Trophoblast cell (in vitro differentiated cells and primary cell): ENCODE measurements around the gene MS4A1.
"Not testable (repeated sequence)": the region's sequence is repeated elsewhere in the genome, so short reads cannot be mapped to it uniquely, and the experiment has no call there.

Experiments used
- DNase-seq, 2 donors: peaks; one replicate each; pipeline ENCODE4 v3.0.0-alpha.2; 2016
- H2AFZ ChIP-seq: 2 replicates; pipeline ENCODE4 v1.6.1; 2013; ENCODE audit warnings: low read length, moderate library complexity, mild to moderate bottlenecking; ENCODE audit not compliant: insufficient read depth, poor library complexity
- H2AK5ac ChIP-seq: 2 replicates; pipeline ENCODE4 v1.6.1; 2013; ENCODE audit warnings: mild to moderate bottlenecking, low read length
- H2BK120ac ChIP-seq: 2 replicates; pipeline ENCODE4 v1.6.1; 2013; ENCODE audit warnings: low read length, mild to moderate bottlenecking, moderate library complexity; ENCODE audit not compliant: insufficient read depth, poor library complexity
- H2BK12ac ChIP-seq: 2 replicates; pipeline ENCODE4 v1.6.1; 2013; ENCODE audit warnings: mild to moderate bottlenecking, low read length, moderate library complexity
- H2BK5ac ChIP-seq: 2 replicates; pipeline ENCODE4 v1.6.1; 2013; ENCODE audit warnings: low read length, low read depth, moderate library complexity, mild to moderate bottlenecking; ENCODE audit not compliant: poor library complexity
- H3K14ac ChIP-seq: 2 replicates; pipeline ENCODE4 v1.6.1; 2013; ENCODE audit warnings: mild to moderate bottlenecking, low read length
- H3K18ac ChIP-seq: 2 replicates; pipeline ENCODE4 v1.6.1; 2013; ENCODE audit warnings: mild to moderate bottlenecking, low read length
- H3K23ac ChIP-seq: 2 replicates; pipeline ENCODE4 v1.6.1; 2013; ENCODE audit warnings: low read length
- H3K27ac ChIP-seq: 2 replicates; pipeline ENCODE4 v1.5.1; 2013; ENCODE audit warnings: low read depth, mild to moderate bottlenecking, inconsistent platforms, low read length, moderate library complexity
- H3K27me3 ChIP-seq: 2 replicates; pipeline ENCODE4 v1.6.1; 2013; ENCODE audit warnings: inconsistent platforms, mild to moderate bottlenecking, low read length, moderate library complexity; ENCODE audit not compliant: insufficient read depth
- H3K36me3 ChIP-seq, 2 experiments: 1 replicate in 1 of 2; 2 replicates in 1 of 2; pipeline ENCODE4 v1.6.1; 2013; ENCODE audit warnings: low read length in 2 of 2, mild to moderate bottlenecking in 2 of 2, moderate library complexity in 1 of 2; ENCODE audit not compliant: insufficient read depth in 2 of 2, control insufficient read depth in 1 of 2
- H3K4ac ChIP-seq: 2 replicates; pipeline ENCODE4 v1.6.1; 2013; ENCODE audit warnings: low read depth, mild to moderate bottlenecking, low read length, moderate library complexity
- H3K4me1 ChIP-seq, 2 experiments: 1 replicate in 1 of 2; 2 replicates in 1 of 2; pipeline ENCODE4 v1.6.1; 2013; ENCODE audit warnings: low read length in 2 of 2, mild to moderate bottlenecking in 2 of 2, moderate library complexity in 1 of 2; ENCODE audit not compliant: insufficient read depth in 2 of 2, control insufficient read depth in 1 of 2
- H3K4me2 ChIP-seq: 2 replicates; pipeline ENCODE4 v1.6.1; 2013; ENCODE audit warnings: inconsistent platforms, mild to moderate bottlenecking, low read length, moderate library complexity
- H3K4me3 ChIP-seq: 2 replicates; pipeline ENCODE4 v1.5.1; 2013; ENCODE audit warnings: mild to moderate bottlenecking, low read depth, low read length, inconsistent platforms
- H3K79me1 ChIP-seq: one replicate; pipeline ENCODE4 v1.6.1; 2013; ENCODE audit warnings: low read length
- H3K79me2 ChIP-seq: 2 replicates; pipeline ENCODE4 v1.6.1; 2013; ENCODE audit warnings: low read length, mild to moderate bottlenecking; ENCODE audit not compliant: control insufficient read depth, insufficient read depth, poor library complexity
- H3K9ac ChIP-seq: 2 replicates; pipeline ENCODE4 v1.6.1; 2013; ENCODE audit warnings: mild to moderate bottlenecking, low read length
- H3K9me3 ChIP-seq: 2 replicates; pipeline ENCODE4 v1.6.1; 2013; ENCODE audit warnings: low read depth, mild to moderate bottlenecking, control low read depth, inconsistent platforms, low read length; ENCODE audit not compliant: insufficient read depth
- H4K12ac ChIP-seq: 2 replicates; pipeline ENCODE4 v1.6.1; 2013; ENCODE audit warnings: low read depth, mild to moderate bottlenecking, low read length, moderate library complexity
- H4K8ac ChIP-seq: 2 replicates; pipeline ENCODE4 v1.6.1; 2013; ENCODE audit warnings: low read depth, mild to moderate bottlenecking, low read length, moderate library complexity
- H4K91ac ChIP-seq: one replicate; pipeline ENCODE4 v1.6.1; 2013; ENCODE audit warnings: low read depth, mild to moderate bottlenecking, low read length, moderate library complexity
- WGBS: extraction: QIAGEN DNeasy Blood & Tissue Kit; methylation state at CpG from one replicate; pipeline ENCODE4 v1.1.7; 2013; ENCODE audit warnings: missing lambda C conversion rate; ENCODE audit not compliant: insufficient read length, insufficient coverage; ENCODE audit errors: extremely low coverage; 5-methylcytosine and 5-hydroxymethylcytosine counted together

MS4A1 gene

GRCh38 chr11:60447846-60448245 is 7.8 kb upstream of the MS4A1 start:
- no peak overlapping the region for H2AK5ac ChIP-seq
- no peaks in the 10 kb centered on the region for H3K27me3 ChIP-seq
- no peak overlapping the region for H3K9ac ChIP-seq
- H3K14ac ChIP-seq: no peak overlapping the region
- H3K27ac ChIP-seq: no peak overlapping the region
- H2BK5ac ChIP-seq: no peak overlapping the region
- H3K4ac ChIP-seq: no peak overlapping the region
- H3K4me2 ChIP-seq: no peak overlapping the region
- H3K36me3 ChIP-seq: no peaks in the 10 kb centered on the region
- H3K4me1 ChIP-seq: no peaks in the 10 kb centered on the region
- H3K23ac ChIP-seq: no peak overlapping the region
- H3K4me3 ChIP-seq: no peak overlapping the region
- no peak overlapping the region for H4K8ac ChIP-seq
- H2BK12ac ChIP-seq: no peak overlapping the region
- H4K91ac ChIP-seq: no peak overlapping the region
- DNase-seq: no peak
- no peaks in the 10 kb centered on the region for H3K79me1 ChIP-seq
- no peaks in the 10 kb centered on the region for H3K9me3 ChIP-seq
- H4K12ac ChIP-seq: no peak overlapping the region
- H3K79me2 ChIP-seq: no peaks in the 10 kb centered on the region
- H2AFZ ChIP-seq: no peak overlapping the region
- no peak overlapping the region for H3K18ac ChIP-seq
- H2BK120ac ChIP-seq: no peak overlapping the region

GRCh38 chr11:60451185-60451584 is 4.5 kb upstream of the MS4A1 start:
- H3K23ac ChIP-seq, H3K14ac ChIP-seq, H2AFZ ChIP-seq, H3K9ac ChIP-seq, H2BK12ac ChIP-seq, H4K8ac ChIP-seq, H3K79me1 ChIP-seq, H3K18ac ChIP-seq, H3K9me3 ChIP-seq, H2AK5ac ChIP-seq, H3K4me2 ChIP-seq, H3K4me3 ChIP-seq, H3K27ac ChIP-seq, H2BK120ac ChIP-seq, H3K4ac ChIP-seq, H3K4me1 ChIP-seq, H3K27me3 ChIP-seq, H2BK5ac ChIP-seq, H3K36me3 ChIP-seq, H4K12ac ChIP-seq, DNase-seq, H4K91ac ChIP-seq, H3K79me2 ChIP-seq: not testable (repeated sequence)
- no CpG with 5 or more reads among the region's 32 CpGs for WGBS

GRCh38 chr11:60454212-60454611 is 1.4 kb upstream of the MS4A1 start:
- Histone ChIP-seq H3K18ac (no peak overlapping the region), H3K79me1 (no peaks in the 10 kb centered on the region), H3K4ac (no peak overlapping the region), H2BK12ac (no peak overlapping the region), H2BK5ac (no peak overlapping the region), H3K4me3 (no peak overlapping the region), H2AK5ac (no peak overlapping the region), H3K14ac (no peak overlapping the region), H4K91ac (no peak overlapping the region), H3K4me2 (no peak overlapping the region), H3K9ac (no peak overlapping the region), H3K36me3 (no peaks in the 10 kb centered on the region), H3K4me1 (no peaks in the 10 kb centered on the region), H4K12ac (no peak overlapping the region), H3K79me2 (no peaks in the 10 kb centered on the region), H2BK120ac (no peak overlapping the region), H3K9me3 (no peaks in the 10 kb centered on the region), H2AFZ (no peak overlapping the region), H3K23ac (no peak overlapping the region), H3K27me3 (no peaks in the 10 kb centered on the region), H4K8ac (no peak overlapping the region), H3K27ac (no peak overlapping the region)
- DNase-seq: no peak

GRCh38 chr11:60457576-60457975 is 1.9 kb downstream of the MS4A1 start:
- no peaks in the 10 kb centered on the region for H3K27me3 ChIP-seq
- no peak overlapping the region for H3K4me3 ChIP-seq
- H3K9ac ChIP-seq: no peak overlapping the region
- no peak overlapping the region for H3K4me2 ChIP-seq
- H3K4ac ChIP-seq: no peak overlapping the region
- H3K79me1 ChIP-seq: no peaks in the 10 kb centered on the region
- no peak overlapping the region for H3K23ac ChIP-seq
- H4K8ac ChIP-seq: no peak overlapping the region
- no peak overlapping the region for H2BK5ac ChIP-seq
- H3K4me1 ChIP-seq: no peaks in the 10 kb centered on the region
- no peaks in the 10 kb centered on the region for H3K79me2 ChIP-seq
- H3K14ac ChIP-seq: no peak overlapping the region
- H2BK120ac ChIP-seq: no peak overlapping the region
- no peak overlapping the region for H2BK12ac ChIP-seq
- WGBS: no CpG with 5 or more reads among the region's 3 CpGs
- H4K12ac ChIP-seq: no peak overlapping the region
- no peak overlapping the region for H3K18ac ChIP-seq
- no peaks in the 10 kb centered on the region for H3K9me3 ChIP-seq
- no peak overlapping the region for H4K91ac ChIP-seq
- H3K36me3 ChIP-seq: no peaks in the 10 kb centered on the region
- DNase-seq: no peak
- H2AFZ ChIP-seq: no peak overlapping the region
- no peak overlapping the region for H3K27ac ChIP-seq
- H2AK5ac ChIP-seq: no peak overlapping the region

DNA sequence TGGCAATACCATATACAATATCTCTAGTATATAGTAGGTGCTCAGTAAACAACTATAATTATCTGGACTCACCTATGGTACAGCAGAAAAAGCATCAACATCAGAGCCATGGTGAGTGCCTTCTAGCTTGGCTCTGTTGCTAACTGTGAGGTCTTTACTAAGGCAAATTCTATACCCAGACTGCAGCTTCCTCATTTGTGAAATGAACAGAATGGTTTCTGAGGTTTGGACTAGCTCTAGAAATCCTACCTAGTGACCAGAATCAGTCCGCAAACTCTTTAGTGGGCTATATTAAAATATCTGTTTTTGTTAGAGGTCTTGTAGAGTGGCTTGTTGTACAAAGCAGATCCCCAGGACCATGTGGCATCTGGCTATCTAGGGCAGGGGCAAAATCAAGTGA is 3.7 kb downstream of the MS4A1 start:
- H3K4ac ChIP-seq: no peak overlapping the region
- H3K79me1 ChIP-seq: no peaks in the 10 kb centered on the region
- H3K9me3 ChIP-seq: no peaks in the 10 kb centered on the region
- H3K23ac ChIP-seq: no peak overlapping the region
- H2BK12ac ChIP-seq: no peak overlapping the region
- no peak overlapping the region for H3K14ac ChIP-seq
- no peaks in the 10 kb centered on the region for H3K27me3 ChIP-seq
- no peaks in the 10 kb centered on the region for H3K4me1 ChIP-seq
- no peak for DNase-seq
- H2AK5ac ChIP-seq: no peak overlapping the region
- H4K8ac ChIP-seq: no peak overlapping the region
- no CpG with 5 or more reads among the region's 1 CpG for WGBS
- no peak overlapping the region for H4K12ac ChIP-seq
- H4K91ac ChIP-seq: no peak overlapping the region
- no peaks in the 10 kb centered on the region for H3K36me3 ChIP-seq
- H3K9ac ChIP-seq: no peak overlapping the region
- H2BK5ac ChIP-seq: no peak overlapping the region
- no peak overlapping the region for H2BK120ac ChIP-seq
- H3K79me2 ChIP-seq: no peaks in the 10 kb centered on the region
- H3K4me2 ChIP-seq: no peak overlapping the region
- H2AFZ ChIP-seq: no peak overlapping the region
- no peak overlapping the region for H3K18ac ChIP-seq
- H3K27ac ChIP-seq: no peak overlapping the region
- H3K4me3 ChIP-seq: no peak overlapping the region
